GM21529 (cell line): ENCODE results near the gene VAV2.
"Not testable (repeated sequence)": the region's sequence is repeated elsewhere in the genome, so short reads cannot be mapped to it uniquely, and the experiment has no call there.

Source experiments
- ATAC-seq: cut with Tn5 transposase; IDR thresholded peaks from one replicate; pipeline ENCODE4 v1.9.1; 2021; ENCODE audit not compliant: unreplicated experiment

Gene VAV2

GRCh38 chr9:133969681-133970580 is 22.2 kb downstream of the VAV2 start:
- no peak for ATAC-seq

GRCh38 chr9:133968966-133969617 is 23.0 kb downstream of the VAV2 start:
- no peak for ATAC-seq

- no peak for ATAC-seq
Observed at GRCh38 chr9:133968428-133968827, 23.7 kb downstream of the VAV2 start.

GRCh38 chr9:133967024-133967741 is 24.9 kb downstream of the VAV2 start:
- no peak for ATAC-seq

- no peak for ATAC-seq
Observed at GRCh38 chr9:133964463-133964862, 27.7 kb downstream of the VAV2 start.

GRCh38 chr9:133963166-133963565 is 29.0 kb downstream of the VAV2 start:
- ATAC-seq, result no peak

GRCh38 chr9:133962341-133962740 is 29.8 kb downstream of the VAV2 start:
- ATAC-seq, result no peak

GRCh38 chr9:133961226-133962165 is 30.6 kb downstream of the VAV2 start:
- ATAC-seq, result no peak

- no peak for ATAC-seq
Observed at GRCh38 chr9:133960568-133961129, 31.5 kb downstream of the VAV2 start.

- ATAC-seq, result no peak
Observed at GRCh38 chr9:133959966-133960567, 32.1 kb downstream of the VAV2 start.

GRCh38 chr9:133959171-133959570 is 33.0 kb downstream of the VAV2 start:
- ATAC-seq, result peak; percentile 2

- peak; percentile 42 for ATAC-seq
Observed at GRCh38 chr9:133958756-133959155, 33.4 kb downstream of the VAV2 start.

- not testable (repeated sequence) for ATAC-seq
Observed at GRCh38 chr9:133957772-133958171, 34.4 kb downstream of the VAV2 start.

GRCh38 chr9:133957328-133957727 is 34.8 kb downstream of the VAV2 start:
- no peak for ATAC-seq

- ATAC-seq, result no peak
Observed at GRCh38 chr9:133956520-133957076, 35.5 kb downstream of the VAV2 start.

GRCh38 chr9:133955821-133956411 is 36.2 kb downstream of the VAV2 start:
- no peak for ATAC-seq

GRCh38 chr9:133954862-133955529 is 37.1 kb downstream of the VAV2 start:
- ATAC-seq, result no peak

- no peak for ATAC-seq
Observed at GRCh38 chr9:133953976-133954709, 38.0 kb downstream of the VAV2 start.
